Karpas-422 (cell line): ENCODE results near the gene CETP. TPM values are rescaled to one million over a fixed set of nuclear protein-coding genes. Genes with fewer than 3 reads are reported as not detected.

Experiments
- DNase-seq: peaks from one replicate; pipeline ENCODE4 v3.0.0-alpha.2; 2015
- H2AFZ ChIP-seq: fragments of 200-600 bp; sonication (generic); 2 replicates; pipeline ENCODE4 v1.6.1; 2014; ENCODE audit warnings: antibody characterized with exemption, low read length, mixed read lengths
- H3K27ac ChIP-seq: fragments of 200-600 bp; sonication (generic); 2 replicates; pipeline ENCODE4 v1.5.1; 2014; ENCODE audit warnings: mild to moderate bottlenecking, low read length, moderate library complexity
- H3K27me3 ChIP-seq: fragments of 200-600 bp; sonication (generic); 2 replicates; pipeline ENCODE4 v1.6.1; 2014; ENCODE audit warnings: low read length, mixed read lengths
- H3K36me3 ChIP-seq: fragments of 200-600 bp; sonication (generic); 2 replicates; pipeline ENCODE4 v1.6.1; 2014; ENCODE audit warnings: low read length, mixed read lengths; ENCODE audit not compliant: insufficient read depth
- H3K4me1 ChIP-seq: fragments of 200-600 bp; sonication (generic); 2 replicates; pipeline ENCODE4 v1.6.1; 2014; ENCODE audit warnings: mild to moderate bottlenecking, low read length, mixed read lengths
- H3K4me2 ChIP-seq: fragments of 200-600 bp; sonication (generic); 2 replicates; pipeline ENCODE4 v1.6.1; 2014; ENCODE audit warnings: low read length, low read depth, mild to moderate bottlenecking; ENCODE audit not compliant: poor library complexity, severe bottlenecking
- H3K4me3 ChIP-seq: fragments of 200-600 bp; sonication (generic); 2 replicates; pipeline ENCODE4 v1.5.1; 2014; ENCODE audit warnings: mild to moderate bottlenecking, antibody characterized with exemption, low read length, mixed read lengths
- H3K79me2 ChIP-seq: fragments of 200-600 bp; sonication (generic); 2 replicates; pipeline ENCODE4 v1.6.1; 2014; ENCODE audit warnings: mild to moderate bottlenecking, low read length, mixed read lengths
- H3K9ac ChIP-seq: fragments of 200-600 bp; sonication (generic); 2 replicates; pipeline ENCODE4 v1.6.0; 2014; ENCODE audit warnings: low read length
- H3K9me2 ChIP-seq: fragments of 200-600 bp; sonication (generic), shearing (Covaris generic); replicated peaks from 2 replicates; pipeline ENCODE4 v1.6.0; 2014; ENCODE audit warnings: mild to moderate bottlenecking, low read length, moderate library complexity; ENCODE audit not compliant: insufficient read depth
- H3K9me3 ChIP-seq: fragments of 300-700, 200-600 bp; sonication (generic); 2 replicates; pipeline ENCODE4 v1.6.1; 2014; ENCODE audit warnings: low read length, mixed read lengths
- H4K20me1 ChIP-seq: fragments of 200-600 bp; sonication (generic); 2 replicates; pipeline ENCODE4 v1.6.1; 2014; ENCODE audit warnings: mild to moderate bottlenecking, antibody characterized with exemption, low read length, low read depth; ENCODE audit not compliant: insufficient read depth
- total RNA-seq: library from RNA; depleted of rRNA; stranded (reverse); fragments of >200 nt; shearing (Covaris generic); gene quantifications from 2 replicates; pipeline ENCODE4 v1.2.3, GENCODE V29; 2014; ENCODE audit warnings: low replicate concordance

The CETP gene
- total RNA-seq, 1 experiment from 2014 or later: 0.48 TPM

DNA sequence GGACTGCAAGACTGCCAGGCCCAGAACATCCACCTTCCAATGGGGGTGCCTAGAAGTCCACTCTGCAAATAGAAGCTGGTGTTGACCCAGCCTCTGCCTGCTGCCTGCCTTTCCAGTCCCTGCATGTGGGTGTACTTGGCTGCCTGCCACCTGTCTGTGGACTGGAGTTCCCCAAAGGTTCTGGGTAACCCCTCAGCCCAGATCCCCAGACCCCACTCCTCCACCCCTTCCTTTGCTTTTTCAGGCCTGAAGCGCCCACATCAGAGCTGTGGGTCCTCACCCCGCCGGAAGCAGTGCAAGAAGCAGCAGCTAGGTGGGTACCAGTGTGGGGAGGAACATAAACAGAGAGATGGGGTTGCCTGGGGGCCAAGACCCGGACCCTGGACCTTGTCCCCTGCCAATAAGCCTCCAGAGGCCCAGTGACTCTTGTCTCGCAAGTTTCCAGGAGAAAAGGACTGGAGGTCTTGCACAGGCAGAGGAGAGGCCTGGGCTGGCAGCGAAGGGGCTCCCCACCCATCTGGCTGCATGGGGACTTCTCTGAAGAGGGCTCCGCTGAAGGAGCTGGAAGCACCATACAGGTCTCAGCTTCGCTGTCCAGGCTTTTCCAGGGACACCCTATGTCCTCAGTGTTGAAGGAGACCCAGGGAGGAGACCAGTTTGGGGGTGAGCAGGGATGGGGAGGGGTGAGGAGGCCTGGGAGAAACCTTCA is 61.9 kb downstream of the CETP start:
- Histone ChIP-seq H2AFZ (no peak overlapping the region), H3K27me3 (no peaks in the 10 kb centered on the region), H4K20me1 (no peaks in the 10 kb centered on the region), H3K79me2 (no peaks in the 10 kb centered on the region), H3K4me1 (peaks cover 10% of the 10 kb centered on the region), H3K27ac (no peak overlapping the region), H3K9me2 (no peaks in the 10 kb centered on the region), H3K9me3 (no peaks in the 10 kb centered on the region), H3K4me3 (no peak overlapping the region), H3K9ac (no peak overlapping the region), H3K4me2 (no peak overlapping the region), H3K36me3 (peaks cover 4% of the 10 kb centered on the region; the same call in 1 of the 2 replicates)
- no peak for DNase-seq

- no peak for DNase-seq
- no peaks in the 10 kb centered on the region for H3K27me3 ChIP-seq
- no peak overlapping the region for H2AFZ ChIP-seq
- H3K79me2 ChIP-seq: no peaks in the 10 kb centered on the region
- no peaks in the 10 kb centered on the region for H3K9me2 ChIP-seq
- H3K9me3 ChIP-seq: no peaks in the 10 kb centered on the region
- no peak overlapping the region for H3K4me3 ChIP-seq
- H3K9ac ChIP-seq: no peak overlapping the region
- no peaks in the 10 kb centered on the region for H3K36me3 ChIP-seq
- no peak overlapping the region for H3K4me2 ChIP-seq
- no peaks in the 10 kb centered on the region for H4K20me1 ChIP-seq
- H3K4me1 ChIP-seq: no peaks in the 10 kb centered on the region
- no peak overlapping the region for H3K27ac ChIP-seq
Observed at GRCh38 chr16:57024894-57025680, 63.3 kb downstream of the CETP start.

GRCh38 chr16:57025941-57026777 is 64.4 kb downstream of the CETP start:
- no peak overlapping the region for H3K27ac ChIP-seq
- no peak overlapping the region for H2AFZ ChIP-seq
- no peaks in the 10 kb centered on the region for H4K20me1 ChIP-seq
- no peaks in the 10 kb centered on the region for H3K79me2 ChIP-seq
- H3K4me3 ChIP-seq: no peak overlapping the region
- no peaks in the 10 kb centered on the region for H3K4me1 ChIP-seq
- no peaks in the 10 kb centered on the region for H3K27me3 ChIP-seq
- H3K9ac ChIP-seq: no peak overlapping the region
- no peak for DNase-seq
- no peak overlapping the region for H3K4me2 ChIP-seq
- no peaks in the 10 kb centered on the region for H3K9me3 ChIP-seq
- H3K36me3 ChIP-seq: no peaks in the 10 kb centered on the region
- H3K9me2 ChIP-seq: no peaks in the 10 kb centered on the region

- Histone ChIP-seq H3K36me3 (no peaks in the 10 kb centered on the region), H2AFZ (no peak overlapping the region)
Observed at GRCh38 chr16:57026778-57027062, 65.0 kb downstream of the CETP start.

DNA sequence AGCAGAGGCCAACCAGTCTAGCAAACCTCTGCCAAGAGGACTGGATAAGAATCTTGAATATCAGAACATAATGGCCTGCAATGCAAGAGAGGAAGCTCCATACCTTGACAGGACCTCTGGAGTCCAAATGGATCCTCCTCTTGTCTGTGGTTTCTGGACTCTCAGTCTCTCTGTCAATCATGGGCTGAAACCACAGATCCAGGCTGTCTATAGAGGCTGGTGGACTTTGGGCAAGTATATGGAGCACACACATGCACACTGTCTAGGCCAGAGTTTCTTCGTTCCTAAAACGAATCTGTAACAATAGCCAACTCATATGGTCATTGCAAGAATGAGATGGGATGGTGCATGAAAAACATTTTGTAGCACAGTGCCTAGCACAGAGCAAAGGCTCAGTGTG is 65.3 kb downstream of the CETP start:
- Histone ChIP-seq H3K79me2 (no peaks in the 10 kb centered on the region), H3K9ac (no peak overlapping the region), H3K36me3 (no peaks in the 10 kb centered on the region), H3K4me3 (no peak overlapping the region), H3K4me2 (no peak overlapping the region), H2AFZ (no peak overlapping the region), H3K9me2 (no peaks in the 10 kb centered on the region), H3K4me1 (peaks cover 3% of the 10 kb centered on the region; the same call in 1 of the 2 replicates), H3K9me3 (no peaks in the 10 kb centered on the region), H4K20me1 (no peaks in the 10 kb centered on the region), H3K27me3 (no peaks in the 10 kb centered on the region), H3K27ac (0 out of 2 replicates have a peak overlapping the region, but pooled peaks have one; percentile 26)
- no peak for DNase-seq

More at GRCh38 chr16:57026778-57027062, 65.0 kb downstream of the CETP start:
- Histone ChIP-seq H3K9me2 (no peaks in the 10 kb centered on the region), H3K79me2 (no peaks in the 10 kb centered on the region), H3K4me3 (no peak overlapping the region), H3K27me3 (no peaks in the 10 kb centered on the region), H3K9ac (no peak overlapping the region), H3K27ac (0 out of 2 replicates have a peak overlapping the region, but pooled peaks have one; percentile 26), H4K20me1 (no peaks in the 10 kb centered on the region), H3K4me2 (no peak overlapping the region), H3K4me1 (no peaks in the 10 kb centered on the region; the same call in 1 of the 2 replicates), H3K9me3 (no peaks in the 10 kb centered on the region)
- no peak for DNase-seq

GRCh38 chr16:57028086-57028485 is 66.3 kb downstream of the CETP start:
- no peaks in the 10 kb centered on the region for H3K79me2 ChIP-seq
- peak overlapping the region; percentile 35 for H3K27ac ChIP-seq
- H3K9me3 ChIP-seq: no peaks in the 10 kb centered on the region
- H4K20me1 ChIP-seq: no peaks in the 10 kb centered on the region
- no peak for DNase-seq
- no peak overlapping the region for H3K4me2 ChIP-seq
- no peak overlapping the region for H3K4me3 ChIP-seq
- no peaks in the 10 kb centered on the region for H3K36me3 ChIP-seq
- H3K4me1 ChIP-seq: peaks cover 12% of the 10 kb centered on the region
- no peaks in the 10 kb centered on the region for H3K9me2 ChIP-seq
- no peaks in the 10 kb centered on the region for H3K27me3 ChIP-seq
- H2AFZ ChIP-seq: no peak overlapping the region
- H3K9ac ChIP-seq: no peak overlapping the region

- no peaks in the 10 kb centered on the region for H3K36me3 ChIP-seq
- no peaks in the 10 kb centered on the region for H4K20me1 ChIP-seq
- DNase-seq: no peak
- no peaks in the 10 kb centered on the region for H3K79me2 ChIP-seq
- no peaks in the 10 kb centered on the region for H3K27me3 ChIP-seq
- H3K9me2 ChIP-seq: no peaks in the 10 kb centered on the region
- no peak overlapping the region for H3K9ac ChIP-seq
- H3K4me3 ChIP-seq: no peak overlapping the region
- H2AFZ ChIP-seq: no peak overlapping the region
- no peak overlapping the region for H3K4me2 ChIP-seq
- H3K9me3 ChIP-seq: no peaks in the 10 kb centered on the region
- peaks cover 25% of the 10 kb centered on the region for H3K4me1 ChIP-seq
- no peak overlapping the region for H3K27ac ChIP-seq
Observed at GRCh38 chr16:57029161-57030160, 67.7 kb downstream of the CETP start.
